GM15510 (cell line): ENCODE measurements around the gene TRIM27.

Source experiments
- POLR2A ChIP-seq: IDR thresholded peaks from 3 replicates; pipeline ENCODE4 v1.6.1; 2011; ENCODE audit warnings: borderline replicate concordance; ENCODE audit not compliant: insufficient read length; ENCODE audit errors: extremely low read depth

The TRIM27 gene

GRCh38 chr6:28943557-28944411, 20.0 kb upstream of the TRIM27 start:
- TF ChIP-seq POLR2A, result no peak

- TF ChIP-seq POLR2A, result no peak
These were observed 19.4 kb upstream of the TRIM27 start for GRCh38 chr6:28943223-28943556.

- TF ChIP-seq POLR2A, result no peak
These were observed 18.1 kb upstream of the TRIM27 start for GRCh38 chr6:28941684-28942448.

GRCh38 chr6:28940858-28941683, 17.3 kb upstream of the TRIM27 start:
- no peak for TF ChIP-seq POLR2A

- no peak for TF ChIP-seq POLR2A
These were observed 16.6 kb upstream of the TRIM27 start for GRCh38 chr6:28940294-28940857.

- no peak for TF ChIP-seq POLR2A
These were observed 9.3 kb upstream of the TRIM27 start for GRCh38 chr6:28933069-28933468.

- TF ChIP-seq POLR2A, result no peak
These were observed 6.3 kb upstream of the TRIM27 start for GRCh38 chr6:28929887-28930620.

GRCh38 chr6:28927846-28928245, 4.1 kb upstream of the TRIM27 start:
- no peak for TF ChIP-seq POLR2A

GRCh38 chr6:28922821-28923317, 916 bp downstream of the TRIM27 start:
- peak; percentile 49 for TF ChIP-seq POLR2A

GRCh38 chr6:28922004-28922820, 1.6 kb downstream of the TRIM27 start:
- no peak for TF ChIP-seq POLR2A

GRCh38 chr6:28920281-28920680, 3.5 kb downstream of the TRIM27 start:
- no peak for TF ChIP-seq POLR2A

- no peak for TF ChIP-seq POLR2A
These were observed 8.8 kb downstream of the TRIM27 start for GRCh38 chr6:28914941-28915340.
